ENCODE results near the gene RRP12. TPM values are rescaled to one million over a fixed set of nuclear protein-coding genes. Genes with fewer than 3 reads are reported as not detected.
"Not testable (repeated sequence)": the region's sequence is repeated elsewhere in the genome, so short reads cannot be mapped to it uniquely, and the experiment has no call there.

The RRP12 gene
- polyA plus RNA-seq, 1 of the 3 experiments (the other 2 are of a cell fraction): 46.4 TPM

- peak overlapping the region; percentile 27; the same call in 1 of the 2 replicates for H2AFZ ChIP-seq (ENCODE audit: low read depth)
- peaks cover 24 to 36% of the 10 kb centered on the region in 2 experiments for H3K36me3 ChIP-seq (replicated peaks in 1 of 2; ENCODE audit: control insufficient read depth in 1 of 2, insufficient read depth in 2 of 2, low read length in 1 of 2)
- peaks cover 14 to 28% of the 10 kb centered on the region in 2 experiments; a peak in 3 of 4 replicates for H3K4me1 ChIP-seq (ENCODE audit: control insufficient read depth in 1 of 2, insufficient read depth in 2 of 2, low read depth in 1 of 2, low read length in 1 of 2)
- H4K20me1 ChIP-seq (ENCODE audit: insufficient read depth): peaks cover 16% of the 10 kb centered on the region
- H3K4me3 ChIP-seq (ENCODE audit: low read depth in 2 of 2, low read length in 1 of 2): peak overlapping the region; percentile 61 to 99
- ChIA-PET POLR2A (no interaction called here), CTCF (interaction anchor here (1.0 to 1.5 kb wide), 2 partner anchors 11 to 20 kb away, joined by 3 to 6 read pairs; no protein-coding TSS in a partner anchor)
- H3K79me2 ChIP-seq (ENCODE audit: insufficient read depth): peaks cover 72% of the 10 kb centered on the region
- no peak for DNase-seq
- H3K27me3 ChIP-seq (ENCODE audit: insufficient read depth): no peaks in the 10 kb centered on the region
- no peaks in the 10 kb centered on the region for H3K9me2 ChIP-seq
- H3K9ac ChIP-seq: peak overlapping the region; percentile 93
- TF ChIP-seq RFX5 (IDR thresholded peaks at IDR 0.05; ENCODE audit: low read length) (no peak), MAX (IDR thresholded peaks at IDR 0.05; ENCODE audit: low read depth) (0 out of 2 replicates have a peak, but pooled peaks have one; percentile 16)
- H3K4me2 ChIP-seq: peak overlapping the region; percentile 94
- peaks cover 59% of the 10 kb centered on the region for H3F3A ChIP-seq (replicated peaks; ENCODE audit: insufficient read depth)
- peak overlapping the region; percentile 69 to 93 for H3K27ac ChIP-seq (ENCODE audit: low read depth in 2 of 2, low read length in 1 of 2)
- WGBS (ENCODE audit: low lambda C conversion rate): 3% methylated on average over 33 of the region's 34 CpGs
- no peaks in the 10 kb centered on the region for H3K9me3 ChIP-seq
These were observed 25.8 kb upstream of the RRP12 start for GRCh38 chr10:97426776-97427570.

GRCh38 chr10:97425964-97426775 lies 25.0 kb upstream of the RRP12 start, which contains the start of gene PGAM1:
Gene PGAM1, plus strand, starts transcription at chr10:97426191. Its CDS starts 117 bp downstream, at chr10:97426308.
- H3K79me2 ChIP-seq (ENCODE audit: insufficient read depth): peaks cover 74% of the 10 kb centered on the region
- no peaks in the 10 kb centered on the region for H3K9me2 ChIP-seq
- H3K36me3 ChIP-seq (replicated peaks in 1 of 2; ENCODE audit: control insufficient read depth in 1 of 2, insufficient read depth in 2 of 2, low read length in 1 of 2): peaks cover 16 to 28% of the 10 kb centered on the region in 2 experiments
- H3K4me3 ChIP-seq (ENCODE audit: low read depth in 2 of 2, low read length in 1 of 2): peak within 1 kb of the TSS; percentile 61 to 99
- ChIA-PET CTCF (interaction anchor here (0.8 kb wide), 1 partner anchor 25 kb away, joined by 3 read pairs; the partner anchor contains the start of gene RRP12), POLR2A (no interaction called here)
- no peaks in the 10 kb centered on the region for H3K27me3 ChIP-seq (ENCODE audit: insufficient read depth)
- H3F3A ChIP-seq (replicated peaks; ENCODE audit: insufficient read depth): peaks cover 51% of the 10 kb centered on the region
- WGBS (ENCODE audit: low lambda C conversion rate): 2% methylated on average over 19 of the region's 90 CpGs
- H3K4me2 ChIP-seq: peak within 1 kb of the TSS; percentile 94
- peak within 1 kb of the TSS; percentile 78 to 97 for H3K27ac ChIP-seq (ENCODE audit: low read depth in 2 of 2, low read length in 1 of 2)
- peaks cover 16% of the 10 kb centered on the region for H4K20me1 ChIP-seq (ENCODE audit: insufficient read depth)
- H2AFZ ChIP-seq (ENCODE audit: low read depth): peak within 1 kb of the TSS; percentile 75
- 0 out of 2 replicates have a peak, but pooled peaks have one; percentile 73 for TF ChIP-seq YY1 (IDR thresholded peaks at IDR 0.05; ENCODE audit: low read depth)
- no peak for TF ChIP-seq RCOR1 (IDR thresholded peaks at IDR 0.05; ENCODE audit: low read length)
- TF ChIP-seq CHD2 (IDR thresholded peaks at IDR 0.05; ENCODE audit: low read length, partially characterized antibody): peak; percentile 77
- TF ChIP-seq CTCF (IDR thresholded peaks at IDR 0.05): peak; percentile 59
- peak; percentile 59; the same call in 1 of the 2 replicates for TF ChIP-seq TAF1 (IDR thresholded peaks at IDR 0.05; ENCODE audit: borderline replicate concordance, low read depth, low read length)
- no peak for TF ChIP-seq RFX5 (IDR thresholded peaks at IDR 0.05; ENCODE audit: low read length)
- peak; percentile 88 for TF ChIP-seq NRF1 (IDR thresholded peaks at IDR 0.05; ENCODE audit: low read depth, low read length)
- TF ChIP-seq MXI1 (IDR thresholded peaks at IDR 0.05; ENCODE audit: low read depth, low read length): no peak; the same call in 1 of the 2 replicates
- peak; percentile 6; the same call in 1 of the 2 replicates for TF ChIP-seq MAX (IDR thresholded peaks at IDR 0.05; ENCODE audit: low read depth)
- TF ChIP-seq POLR2AphosphoS5 (IDR thresholded peaks at IDR 0.05; ENCODE audit: low read depth, low read length): peak; percentile 56
- peak; percentile 100 for DNase-seq
- peak within 1 kb of the TSS; percentile 93 for H3K9ac ChIP-seq
- no peaks in the 10 kb centered on the region for H3K9me3 ChIP-seq
- peaks cover 14 to 28% of the 10 kb centered on the region in 2 experiments; a peak in 3 of 4 replicates for H3K4me1 ChIP-seq (ENCODE audit: control insufficient read depth in 1 of 2, insufficient read depth in 2 of 2, low read depth in 1 of 2, low read length in 1 of 2)

- CTCF ChIA-PET: interaction anchor here (0.8 to 6.2 kb wide), 4 partner anchors 10 to 16 kb away, joined by 3 to 35 read pairs (median 4); no protein-coding TSS in a partner anchor
- DNase-seq; H3K4me3 ChIP-seq (ENCODE audit: low read depth in 2 of 2, low read length in 1 of 2); H2AFZ ChIP-seq (ENCODE audit: low read depth); H4K20me1 ChIP-seq (ENCODE audit: insufficient read depth); POLR2A ChIA-PET; H3K9me3 ChIP-seq; H3K27me3 ChIP-seq (ENCODE audit: insufficient read depth); H3K9me2 ChIP-seq; H3K36me3 ChIP-seq (replicated peaks in 1 of 2; ENCODE audit: control insufficient read depth in 1 of 2, insufficient read depth in 2 of 2, low read length in 1 of 2): not testable (repeated sequence)
- Histone ChIP-seq H3K79me2 (ENCODE audit: insufficient read depth) (peaks cover 54% of the 10 kb centered on the region), H3K27ac (ENCODE audit: low read depth in 2 of 2, low read length in 1 of 2) (peak overlapping the region in 1 of 2 experiments; percentile 97; a peak in 2 of 4 replicates), H3K4me1 (ENCODE audit: control insufficient read depth in 1 of 2, insufficient read depth in 2 of 2, low read depth in 1 of 2, low read length in 1 of 2) (peaks cover 14 to 19% of the 10 kb centered on the region in 2 experiments; a peak in 3 of 4 replicates), H3K9ac (peak overlapping the region; percentile 69; the same call in 1 of the 2 replicates), H3K4me2 (peak overlapping the region; percentile 81), H3F3A (replicated peaks; ENCODE audit: insufficient read depth) (peaks cover 38% of the 10 kb centered on the region)
- WGBS (ENCODE audit: low lambda C conversion rate): 93% methylated on average over 8 of the region's 8 CpGs
These were observed 22.6 kb upstream of the RRP12 start for GRCh38 chr10:97423757-97424098.
